ENCODE results near the gene HOXB4. TPM values are rescaled to one million over a fixed set of nuclear protein-coding genes. Genes with fewer than 3 reads are reported as not detected.

The HOXB4 gene
- total RNA-seq, 4 donors from 2014 or later: 0.18 to 1.8 (median 0.51) TPM

- H3K9me3 ChIP-seq: no peaks in the 10 kb centered on the region
- peak; percentile 8 to 19 for ATAC-seq
- no peak for DNase-seq
- peaks cover 10 to 38% of the 10 kb centered on the region in 2 donors for H3K4me1 ChIP-seq
- in situ Hi-C loops (cut with MboI; ENCODE audit: low sequenced_read_pairs in 4 of 4) (no loop called here), intact Hi-C loops (cut with DNase I; ENCODE audit: low total_unique reads) (loop anchor here (2.0 kb wide), 1 partner anchor 36 kb away; the partner anchor contains the start of gene HOXB4)
- H3K36me3 ChIP-seq: no peaks in the 10 kb centered on the region
- TF ChIP-seq POLR2A (IDR thresholded peaks at IDR 0.05) (no peak), CTCF (IDR thresholded peaks at IDR 0.05 in 4 of 5, conservative IDR thresholded peaks at IDR 0.05 in 1 of 5) (no peak)
- peak overlapping the region; percentile 80 to 94 (median 85) for H3K27ac ChIP-seq
- H3K4me3 ChIP-seq: peak overlapping the region; percentile 59 to 76 (median 68)
- H3K27me3 ChIP-seq: peaks cover 16 to 33% (median 20%) of the 10 kb centered on the region in 3 donors
Observed at GRCh38 chr17:48542698-48543106, 35.4 kb downstream of the HOXB4 start.

GRCh38 chr17:48542114-48542656, 36.0 kb downstream of the HOXB4 start:
- Histone ChIP-seq H3K4me1 (peaks cover 10 to 33% of the 10 kb centered on the region in 2 donors), H3K27me3 (peaks cover 13 to 33% (median 20%) of the 10 kb centered on the region in 3 donors), H3K4me3 (peak overlapping the region; percentile 59 to 76 (median 68)), H3K9me3 (no peaks in the 10 kb centered on the region), H3K27ac (peak overlapping the region; percentile 80 to 94 (median 85)), H3K36me3 (no peaks in the 10 kb centered on the region)
- ATAC-seq: peak in 1 of 2 donors; percentile 19
- in situ Hi-C loops (cut with MboI; ENCODE audit: low sequenced_read_pairs in 4 of 4): no loop called here
- DNase-seq: no peak
- intact Hi-C loops (cut with DNase I; ENCODE audit: low total_unique reads): loop anchor here (2.0 kb wide), 1 partner anchor 37 kb away; the partner anchor contains the start of gene HOXB4
- TF ChIP-seq CTCF (IDR thresholded peaks at IDR 0.05 in 4 of 5, conservative IDR thresholded peaks at IDR 0.05 in 1 of 5) (no peak), POLR2A (IDR thresholded peaks at IDR 0.05) (no peak)

- intact Hi-C loops (cut with DNase I; ENCODE audit: low total_unique reads): loop anchor here (2.0 kb wide), 1 partner anchor 37 kb away; the partner anchor contains the start of gene HOXB4
- peaks cover 13 to 33% (median 24%) of the 10 kb centered on the region in 3 donors for H3K27me3 ChIP-seq
Observed at GRCh38 chr17:48541577-48542113, 36.5 kb downstream of the HOXB4 start.

DNA sequence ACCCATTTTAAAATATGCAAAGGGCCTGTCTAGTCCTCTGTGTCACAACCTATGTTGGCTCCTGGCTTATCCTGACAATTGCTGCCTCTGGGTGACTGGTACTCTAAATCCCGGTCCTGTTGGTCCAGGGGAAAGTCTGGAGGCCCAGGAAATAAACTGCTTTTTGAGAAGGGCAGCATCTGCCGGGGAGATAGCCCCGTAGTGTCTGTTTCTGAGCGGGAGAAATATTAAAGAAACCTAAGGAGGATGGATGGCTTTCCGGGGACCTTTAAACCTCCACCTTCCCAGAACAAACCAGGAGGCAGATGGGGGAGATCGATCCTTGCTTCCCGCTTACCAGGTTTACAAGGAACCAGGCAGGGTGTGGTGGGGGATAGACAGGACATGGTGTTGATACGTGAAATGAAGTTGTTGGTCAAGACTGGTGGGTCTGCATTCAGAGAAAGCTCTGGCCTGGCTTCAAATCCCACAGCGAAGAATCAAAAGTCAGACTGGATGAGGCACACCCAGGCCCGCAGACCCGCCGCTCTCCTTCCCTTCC, 37.0 kb downstream of the HOXB4 start:
- H3K36me3 ChIP-seq: no peaks in the 10 kb centered on the region
- peak overlapping the region; percentile 59 to 76 (median 68) for H3K4me3 ChIP-seq
- intact Hi-C loops (cut with DNase I; ENCODE audit: low total_unique reads) (no loop called here), in situ Hi-C loops (cut with MboI; ENCODE audit: low sequenced_read_pairs in 4 of 4) (no loop called here)
- no peaks in the 10 kb centered on the region for H3K9me3 ChIP-seq
- peaks cover 13 to 33% (median 25%) of the 10 kb centered on the region in 3 donors for H3K27me3 ChIP-seq
- TF ChIP-seq POLR2A (IDR thresholded peaks at IDR 0.05) (no peak), CTCF (IDR thresholded peaks at IDR 0.05 in 4 of 5, conservative IDR thresholded peaks at IDR 0.05 in 1 of 5) (no peak)
- ATAC-seq: no peak
- peaks cover 10 to 23% of the 10 kb centered on the region in 2 donors for H3K4me1 ChIP-seq
- H3K27ac ChIP-seq: peak overlapping the region; percentile 80 to 94 (median 85)
- DNase-seq: no peak

More at GRCh38 chr17:48541577-48542113, 36.5 kb downstream of the HOXB4 start:
- H3K36me3 ChIP-seq: no peaks in the 10 kb centered on the region
- peak overlapping the region; percentile 80 to 94 (median 85) for H3K27ac ChIP-seq
- H3K9me3 ChIP-seq: no peaks in the 10 kb centered on the region
- TF ChIP-seq POLR2A (IDR thresholded peaks at IDR 0.05) (no peak), CTCF (IDR thresholded peaks at IDR 0.05 in 4 of 5, conservative IDR thresholded peaks at IDR 0.05 in 1 of 5) (no peak)
- ATAC-seq: peak; percentile 20 to 33
- peak overlapping the region; percentile 59 to 76 (median 68) for H3K4me3 ChIP-seq
- H3K4me1 ChIP-seq: peaks cover 10 to 28% of the 10 kb centered on the region in 2 donors
- in situ Hi-C loops (cut with MboI; ENCODE audit: low sequenced_read_pairs in 4 of 4): no loop called here
- no peak for DNase-seq

Measured in gastrocnemius medialis (tissue), 4 donors.